HG02943 (cell line): ENCODE measurements around the gene PAN2.
A peak's percentile ranks its signal among the peaks of the same experiment; 100 is the strongest.
"Not testable (repeated sequence)": the region's sequence is repeated elsewhere in the genome, so short reads cannot be mapped to it uniquely, and the experiment has no call there.

Source experiments
- ATAC-seq: cut with Tn5 transposase; IDR thresholded peaks from one replicate; pipeline ENCODE4 v1.9.1; 2021; ENCODE audit warnings: mild to moderate bottlenecking, low read depth, moderate library complexity; ENCODE audit not compliant: unreplicated experiment

Gene PAN2

GRCh38 chr12:56315622-56316473 is 18.0 kb downstream of the PAN2 start, which contains the start of gene CNPY2:
Gene CNPY2, minus strand, starts transcription at chr12:56315988. Its CDS starts 771 bp downstream, at chr12:56315217.
- ATAC-seq = peak; percentile 91

GRCh38 chr12:56315249-56315621 is 18.6 kb downstream of the PAN2 start:
- ATAC-seq = no peak

GRCh38 chr12:56311003-56311402 is 22.8 kb downstream of the PAN2 start:
- no peak for ATAC-seq

GRCh38 chr12:56308714-56309113 is 25.1 kb downstream of the PAN2 start:
- no peak for ATAC-seq

- no peak for ATAC-seq
Observed at GRCh38 chr12:56307221-56307965, 26.4 kb downstream of the PAN2 start.

- ATAC-seq = no peak
Observed at GRCh38 chr12:56304872-56305590, 28.8 kb downstream of the PAN2 start.

GRCh38 chr12:56304276-56304675 is 29.5 kb downstream of the PAN2 start:
- no peak for ATAC-seq

GRCh38 chr12:56300644-56301464 is 32.9 kb downstream of the PAN2 start:
- ATAC-seq = peak; percentile 2

GRCh38 chr12:56299853-56300643 is 33.8 kb downstream of the PAN2 start, which contains the start of gene CS:
Gene CS, minus strand, starts transcription at chr12:56300330. Its CDS starts 129 bp downstream, at chr12:56300201.
- peak; percentile 88 for ATAC-seq

GRCh38 chr12:56299308-56299852 is 34.4 kb downstream of the PAN2 start:
- no peak for ATAC-seq

- no peak for ATAC-seq
Observed at GRCh38 chr12:56298828-56299227, 35.0 kb downstream of the PAN2 start.

- no peak for ATAC-seq
Observed at GRCh38 chr12:56297400-56297799, 36.4 kb downstream of the PAN2 start.

GRCh38 chr12:56296295-56296694 is 37.5 kb downstream of the PAN2 start:
- no peak for ATAC-seq

- ATAC-seq = no peak
Observed at GRCh38 chr12:56293795-56294194, 40.0 kb downstream of the PAN2 start.

- no peak for ATAC-seq
Observed at GRCh38 chr12:56288705-56289387, 45.0 kb downstream of the PAN2 start.

- no peak for ATAC-seq
Observed at GRCh38 chr12:56286044-56286830, 47.6 kb downstream of the PAN2 start.

GRCh38 chr12:56284263-56284662 is 49.5 kb downstream of the PAN2 start:
- not testable (repeated sequence) for ATAC-seq

- no peak for ATAC-seq
Observed at GRCh38 chr12:56282579-56282978, 51.2 kb downstream of the PAN2 start.
